Mesothelial cell of epicardium (in vitro differentiated cells): ENCODE data around the gene CCDC117. TPM values are rescaled to one million over a fixed set of nuclear protein-coding genes. Genes with fewer than 3 reads are reported as not detected.
"Not testable (repeated sequence)": the region's sequence is repeated elsewhere in the genome, so short reads cannot be mapped to it uniquely, and the experiment has no call there.

Source experiments
- DNase-seq, 2 experiments: peaks; one replicate each; pipeline ENCODE4 v3.0.0; 2021; ENCODE audit warnings: low spot score in 2 of 2; ENCODE audit not compliant: unreplicated experiment in 2 of 2
- H3K27ac Mint-ChIP-seq: 2 replicates; pipeline ENCODE4 v1.8.0; 2021; ENCODE audit warnings: mixed read lengths
- H3K27me3 Mint-ChIP-seq: 2 replicates; pipeline ENCODE4 v1.8.0; 2021; ENCODE audit warnings: low read depth, mixed read lengths
- H3K36me3 Mint-ChIP-seq: 2 replicates; pipeline ENCODE4 v1.8.0; 2021; ENCODE audit warnings: mixed read lengths
- H3K4me1 Mint-ChIP-seq: 2 replicates; pipeline ENCODE4 v1.8.0; 2021; ENCODE audit warnings: mixed read lengths
- H3K4me3 Mint-ChIP-seq: 2 replicates; pipeline ENCODE4 v1.8.0; 2021; ENCODE audit warnings: mild to moderate bottlenecking, moderate library complexity, mixed read lengths
- H3K9me3 Mint-ChIP-seq: 2 replicates; pipeline ENCODE4 v1.8.0; 2021; ENCODE audit warnings: mixed read lengths
- CTCF ChIP-seq: fragments of 200-600 bp; sonication (generic); IDR thresholded peaks from one replicate; pipeline ENCODE4 v1.5.0; 2021; ENCODE audit warnings: antibody characterized with exemption; ENCODE audit not compliant: unreplicated experiment
- total RNA-seq: library from RNA; stranded (reverse); gene quantifications from 3 replicates; pipeline ENCODE4 v1.2.1, GENCODE V29; 2021

The CCDC117 gene
- total RNA-seq, 1 donor from 2014 or later, result 22.8 TPM

- H3K27me3 Mint-ChIP-seq, result no peaks in the 10 kb centered on the region
- peak overlapping the region; percentile 79 for H3K4me3 Mint-ChIP-seq
- H3K4me1 Mint-ChIP-seq, result peaks cover 18% of the 10 kb centered on the region
- peak overlapping the region; percentile 91 for H3K27ac Mint-ChIP-seq
- H3K36me3 Mint-ChIP-seq, result peaks cover 14% of the 10 kb centered on the region
- TF ChIP-seq CTCF, result no peak
- no peak for DNase-seq
- no peaks in the 10 kb centered on the region for H3K9me3 Mint-ChIP-seq
Measured at GRCh38 chr22:28742562-28742962, 29.9 kb upstream of the CCDC117 start.

GRCh38 chr22:28743852-28744251, 28.6 kb upstream of the CCDC117 start:
- Mint-ChIP-seq H3K36me3 (peaks cover 18% of the 10 kb centered on the region), H3K4me3 (peak overlapping the region; percentile 79), H3K27me3 (no peaks in the 10 kb centered on the region), H3K4me1 (peaks cover 18% of the 10 kb centered on the region), H3K27ac (peak overlapping the region; percentile 91), H3K9me3 (no peaks in the 10 kb centered on the region)
- TF ChIP-seq CTCF, result no peak
- no peak for DNase-seq

- H3K27me3 Mint-ChIP-seq, result no peaks in the 10 kb centered on the region
- H3K4me3 Mint-ChIP-seq, result no peak overlapping the region
- no peak for TF ChIP-seq CTCF
- no peaks in the 10 kb centered on the region for H3K4me1 Mint-ChIP-seq
- peaks cover 29% of the 10 kb centered on the region for H3K36me3 Mint-ChIP-seq
- no peaks in the 10 kb centered on the region for H3K9me3 Mint-ChIP-seq
- no peak overlapping the region for H3K27ac Mint-ChIP-seq
- DNase-seq, result no peak
Measured at GRCh38 chr22:28750471-28750881, 22.0 kb upstream of the CCDC117 start.

- H3K27me3 Mint-ChIP-seq, H3K27ac Mint-ChIP-seq, DNase-seq, H3K4me1 Mint-ChIP-seq, H3K9me3 Mint-ChIP-seq, H3K4me3 Mint-ChIP-seq: not testable (repeated sequence)
- peaks cover 23% of the 10 kb centered on the region for H3K36me3 Mint-ChIP-seq
Measured at GRCh38 chr22:28754512-28754911, 18.0 kb upstream of the CCDC117 start.

GRCh38 chr22:28759861-28760560, 12.5 kb upstream of the CCDC117 start:
- H3K27me3 Mint-ChIP-seq, result no peaks in the 10 kb centered on the region
- no peak for DNase-seq
- H3K9me3 Mint-ChIP-seq, result no peaks in the 10 kb centered on the region
- no peak for TF ChIP-seq CTCF
- H3K36me3 Mint-ChIP-seq, result peaks cover 12% of the 10 kb centered on the region
- no peak overlapping the region for H3K4me3 Mint-ChIP-seq
- H3K27ac Mint-ChIP-seq, result peak overlapping the region; percentile 67
- H3K4me1 Mint-ChIP-seq, result peaks cover 12% of the 10 kb centered on the region

- Mint-ChIP-seq H3K36me3 (peaks cover 12% of the 10 kb centered on the region), H3K9me3 (no peaks in the 10 kb centered on the region), H3K4me1 (peaks cover 12% of the 10 kb centered on the region), H3K27ac (no peak overlapping the region), H3K27me3 (no peaks in the 10 kb centered on the region), H3K4me3 (no peak overlapping the region)
- TF ChIP-seq CTCF, result no peak
- no peak for DNase-seq
Measured at GRCh38 chr22:28761449-28761755, 11.1 kb upstream of the CCDC117 start.

GRCh38 chr22:28762000-28762399, 10.5 kb upstream of the CCDC117 start:
- H3K4me3 Mint-ChIP-seq, H3K27ac Mint-ChIP-seq: not testable (repeated sequence)

More at GRCh38 chr22:28762000-28762399, 10.5 kb upstream of the CCDC117 start:
- H3K4me1 Mint-ChIP-seq, result peaks cover 12% of the 10 kb centered on the region
- not testable (repeated sequence) for H3K9me3 Mint-ChIP-seq, DNase-seq, H3K36me3 Mint-ChIP-seq, H3K27me3 Mint-ChIP-seq
